Testis (tissue), 2 donors: ENCODE data around the gene MYBPHL.

Experiments used
- CTCF ChIP-seq, 3 experiments: fragments of 450-650 bp in 2 of 3; fragments of 200-600 bp in 1 of 3; sonication (generic) in 1 of 3; IDR thresholded peaks; one replicate each; pipeline ENCODE4 v1.5.1; 2016 to 2019; ENCODE audit warnings: antibody characterized with exemption in 3 of 3, mild to moderate bottlenecking in 2 of 3, moderate library complexity in 1 of 3
- POLR2A ChIP-seq: fragments of 450-650 bp; IDR thresholded peaks from one replicate; pipeline ENCODE4 v1.6.1; 2017; ENCODE audit warnings: antibody characterized with exemption, mild to moderate bottlenecking, moderate library complexity

- TF ChIP-seq CTCF (IDR thresholded peaks at IDR 0.05) (no peak), POLR2A (no peak)
Measured at GRCh38 chr1:109254621-109255096, 52.2 kb downstream of the MYBPHL start.
